SH-SY5Y (cell line): ENCODE results near the gene ARL6IP6.

Source experiments
- GATA2 ChIP-seq: IDR thresholded peaks from 2 replicates; pipeline ENCODE4 v1.6.1; 2011; ENCODE audit warnings: mild to moderate bottlenecking, low read depth, low read length
- GATA3 ChIP-seq: IDR thresholded peaks from 2 replicates; pipeline ENCODE4 v1.6.1; 2011; ENCODE audit warnings: low read depth, mild to moderate bottlenecking, low read length, moderate library complexity

ARL6IP6 gene

DNA sequence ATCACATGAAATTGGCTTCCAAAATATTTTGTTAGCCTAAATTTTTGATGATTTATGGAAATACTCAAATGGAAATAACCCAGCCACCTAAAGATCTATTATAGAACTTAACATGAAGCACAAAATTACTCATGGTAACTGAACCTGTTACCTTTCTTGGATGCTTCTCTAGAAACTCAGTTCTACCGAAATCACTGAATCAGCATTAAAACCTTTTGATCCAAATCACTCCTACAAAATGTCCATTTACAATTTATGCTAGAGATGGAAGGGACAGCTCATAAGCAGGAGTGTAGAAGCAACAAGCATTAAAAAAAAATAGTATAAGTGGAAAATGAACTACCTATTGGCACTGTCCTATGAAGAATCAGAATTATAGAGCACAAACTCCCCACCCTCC lies 3.3 kb upstream of the ARL6IP6 start:
- TF ChIP-seq GATA2 (no peak), GATA3 (no peak)

DNA sequence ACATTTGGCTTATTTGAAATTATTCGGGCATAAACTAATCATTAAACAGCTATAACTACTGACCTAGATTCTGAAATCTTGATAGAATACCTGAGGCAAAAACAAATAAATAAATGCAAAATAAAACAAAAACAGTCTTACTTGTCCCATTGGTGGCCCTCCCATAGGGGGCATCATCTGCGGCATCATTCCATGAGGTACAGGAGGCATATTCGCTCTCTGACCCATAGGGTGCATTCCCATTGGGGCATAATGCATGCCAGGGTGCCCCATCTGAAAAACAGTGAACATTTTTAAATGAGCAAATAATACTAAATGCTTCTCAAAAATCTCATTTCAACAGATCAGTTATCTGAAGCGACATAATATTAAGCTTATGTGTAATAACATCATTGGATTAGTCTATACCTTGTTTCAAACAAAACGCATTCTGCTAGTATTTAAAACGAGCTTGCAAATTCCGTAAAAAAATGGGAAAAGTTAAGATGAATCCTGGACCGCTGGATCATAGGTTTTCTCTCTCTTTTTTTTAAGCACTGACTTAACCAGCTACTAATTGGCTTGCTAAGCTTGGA lies 2.5 kb upstream of the ARL6IP6 start:
- no peak for TF ChIP-seq GATA3
- no peak for TF ChIP-seq GATA2

DNA sequence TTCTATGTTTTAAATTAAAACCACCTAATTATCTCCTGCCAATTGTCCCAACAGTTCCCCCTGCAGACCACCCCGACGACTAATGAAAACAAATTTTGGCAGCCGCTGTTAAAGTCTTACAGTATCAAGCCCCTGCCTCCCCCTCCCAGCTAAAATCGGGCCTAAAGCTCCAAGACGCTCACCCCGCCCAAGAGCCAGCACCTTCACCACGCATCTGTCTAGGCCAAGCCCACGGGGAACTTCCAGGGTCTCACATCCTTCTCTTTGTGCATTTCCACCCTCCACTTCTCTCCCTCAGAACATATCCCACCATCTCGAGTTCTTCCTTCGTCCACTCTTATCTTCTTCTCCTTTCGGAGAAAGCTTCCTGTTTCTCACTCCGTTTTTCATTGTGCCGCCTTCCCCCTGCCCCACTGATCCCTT lies 1.6 kb upstream of the ARL6IP6 start:
- TF ChIP-seq GATA2 (no peak), GATA3 (no peak)

DNA sequence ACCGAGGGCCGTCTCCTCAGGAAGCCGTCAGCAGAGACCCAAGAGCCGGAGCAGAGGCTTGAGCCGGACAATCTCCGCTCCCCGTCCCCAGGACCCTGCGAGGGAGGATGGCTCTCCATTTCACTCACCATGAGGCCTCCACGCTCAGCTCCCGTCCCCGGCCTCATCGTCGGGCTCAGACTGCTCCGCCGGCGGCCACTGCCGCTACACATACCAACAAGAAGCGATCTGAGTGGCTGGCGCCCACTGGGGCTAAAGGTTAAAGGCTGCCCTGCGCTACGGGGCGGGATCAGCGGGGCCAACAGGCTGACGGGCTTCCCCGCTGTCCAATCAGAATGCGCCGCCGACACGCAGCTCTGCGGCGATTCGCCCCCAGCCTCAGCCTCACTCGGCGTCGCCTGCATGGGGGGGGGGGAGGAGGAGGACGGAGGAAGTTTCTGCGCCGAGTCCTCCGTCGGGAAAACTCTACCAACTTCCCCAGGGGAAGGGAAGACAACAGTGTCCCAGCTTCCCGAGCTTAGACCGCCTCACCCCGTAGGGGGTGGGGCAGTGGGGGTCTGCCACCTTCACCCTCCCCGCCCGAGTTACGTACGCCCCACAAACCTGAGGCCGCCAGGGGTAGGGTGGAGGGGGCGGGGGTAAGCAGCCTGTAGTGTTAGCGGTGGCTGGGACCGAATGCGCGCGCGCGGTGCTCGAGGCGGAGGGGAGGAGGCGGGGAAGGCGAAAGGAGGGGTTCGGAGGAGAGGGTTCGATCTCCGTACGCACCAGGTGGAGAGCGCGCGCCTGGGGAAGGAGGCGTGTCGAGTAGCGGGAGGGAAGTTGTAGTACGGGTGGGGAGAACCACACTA lies 968 bp upstream of the ARL6IP6 start, which contains the start of gene PRPF40A:
TSS of gene PRPF40A (minus strand) at position 234 of the 848 bp plus-strand sequence. CDS start at position 212, 22 bp downstream.
- TF ChIP-seq GATA2 (no peak), GATA3 (no peak)

DNA sequence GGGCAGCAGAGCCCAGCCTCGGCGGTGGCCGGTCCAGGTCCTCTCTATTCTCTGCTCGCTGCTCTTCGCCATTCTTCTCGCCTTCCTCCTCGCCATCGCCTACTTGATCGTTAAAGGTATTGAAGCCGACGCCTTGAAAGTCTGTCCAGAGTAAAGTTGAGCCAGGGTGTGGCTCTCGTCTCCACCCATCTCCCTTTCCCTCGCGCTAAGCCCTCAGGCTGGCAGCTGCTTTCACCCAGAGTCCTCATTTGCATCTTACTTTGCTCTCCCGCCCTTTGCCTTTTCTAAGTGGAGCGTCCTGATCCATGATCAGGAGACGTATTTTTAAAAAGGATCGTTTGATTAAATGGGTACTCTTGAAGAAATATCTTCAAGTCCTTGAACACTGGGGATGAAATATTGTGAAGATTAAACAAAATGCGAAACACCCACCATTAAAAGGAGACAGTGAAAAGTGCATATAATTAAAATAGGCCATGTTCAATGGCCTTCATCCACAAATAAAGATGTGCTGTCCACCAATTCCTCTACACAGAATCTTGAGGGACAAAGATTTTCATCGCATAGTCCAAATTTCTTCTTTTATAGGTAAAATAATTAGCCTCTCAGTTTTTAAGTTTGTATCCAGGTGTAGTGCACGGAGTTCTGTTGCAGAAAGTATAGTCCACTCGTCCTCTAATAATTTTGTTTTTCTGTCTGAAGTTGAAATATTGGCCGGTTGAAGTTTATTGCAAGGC lies 657 bp downstream of the ARL6IP6 start:
- TF ChIP-seq GATA2 (0 out of 2 replicates have a peak, but pooled peaks have one; percentile 37), GATA3 (no peak)

- no peak for TF ChIP-seq GATA3
- no peak for TF ChIP-seq GATA2
These were observed 2.4 kb downstream of the ARL6IP6 start for GRCh38 chr2:152720794-152721193.

DNA sequence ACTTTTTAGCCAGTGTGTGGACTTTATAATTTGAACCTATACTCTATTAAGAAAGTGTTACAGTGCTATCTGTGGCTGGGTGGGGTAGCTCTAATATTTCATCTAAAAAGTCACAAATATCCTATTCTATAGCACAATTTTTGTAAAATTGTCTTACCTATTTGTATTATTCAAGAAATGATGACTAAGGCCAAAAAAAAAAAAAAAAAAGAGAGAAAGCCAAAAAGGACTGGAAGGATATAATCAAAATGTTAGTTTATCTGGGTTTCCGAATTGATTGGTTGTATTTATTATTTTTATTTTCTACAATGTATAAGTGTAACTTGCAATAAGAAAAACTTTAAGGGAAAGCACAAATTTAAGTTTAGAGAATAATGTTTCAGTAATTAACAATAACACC lies 5.5 kb downstream of the ARL6IP6 start:
- TF ChIP-seq GATA3 = no peak
- no peak for TF ChIP-seq GATA2

DNA sequence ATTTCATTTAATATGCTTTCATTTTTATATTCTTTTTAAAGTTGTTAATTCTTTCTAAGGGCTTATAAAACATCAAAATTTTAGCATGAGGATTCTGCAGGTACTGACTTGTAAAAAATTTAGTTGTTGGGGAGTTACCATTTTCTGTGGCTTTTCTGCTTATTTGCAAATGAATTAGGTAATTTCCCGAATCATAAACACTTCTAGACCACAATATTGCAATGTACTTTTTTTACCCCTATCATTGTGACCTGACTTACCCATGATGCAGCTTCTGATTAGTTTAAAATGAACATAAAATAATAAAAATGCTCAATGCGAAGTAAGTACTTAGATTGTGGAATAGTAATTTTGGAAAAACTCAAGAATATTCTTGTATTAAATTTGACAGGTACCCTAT lies 11.4 kb downstream of the ARL6IP6 start:
- no peak for TF ChIP-seq GATA2
- no peak for TF ChIP-seq GATA3

DNA sequence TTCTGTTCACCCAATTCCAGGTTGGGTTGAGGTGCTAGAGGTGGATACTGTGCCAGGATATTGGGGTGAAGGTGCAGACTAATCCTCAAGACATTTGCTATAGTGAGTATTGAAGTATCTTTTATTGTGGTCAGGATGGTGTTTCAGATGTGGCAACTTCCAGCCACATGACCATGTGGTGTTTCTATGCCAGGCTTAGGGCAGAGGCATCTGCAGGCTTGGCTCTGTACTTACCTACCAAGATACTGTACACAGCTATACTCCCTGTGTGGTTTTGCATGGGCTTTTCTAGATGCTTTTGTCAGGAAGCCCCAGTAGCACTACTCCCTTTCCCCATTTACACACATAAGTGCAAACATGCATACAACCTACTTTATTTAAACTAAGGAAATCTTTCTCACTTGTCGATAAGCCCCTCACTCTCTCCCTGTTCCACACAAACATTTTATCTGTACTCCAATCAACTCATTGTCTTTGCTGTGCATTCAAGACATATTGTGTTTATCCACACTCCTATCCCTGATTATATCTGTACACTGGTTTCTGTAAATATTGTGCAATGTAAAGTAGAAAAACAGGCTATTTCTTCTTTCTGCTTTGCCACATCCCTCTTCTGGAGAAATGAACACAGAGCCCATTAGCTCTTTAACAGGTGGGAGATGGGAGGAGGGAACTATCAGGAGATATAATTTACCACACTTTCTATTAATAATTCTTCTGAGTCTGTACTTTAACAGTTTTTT lies 12.3 kb downstream of the ARL6IP6 start:
- TF ChIP-seq GATA2 (no peak), GATA3 (no peak)

DNA sequence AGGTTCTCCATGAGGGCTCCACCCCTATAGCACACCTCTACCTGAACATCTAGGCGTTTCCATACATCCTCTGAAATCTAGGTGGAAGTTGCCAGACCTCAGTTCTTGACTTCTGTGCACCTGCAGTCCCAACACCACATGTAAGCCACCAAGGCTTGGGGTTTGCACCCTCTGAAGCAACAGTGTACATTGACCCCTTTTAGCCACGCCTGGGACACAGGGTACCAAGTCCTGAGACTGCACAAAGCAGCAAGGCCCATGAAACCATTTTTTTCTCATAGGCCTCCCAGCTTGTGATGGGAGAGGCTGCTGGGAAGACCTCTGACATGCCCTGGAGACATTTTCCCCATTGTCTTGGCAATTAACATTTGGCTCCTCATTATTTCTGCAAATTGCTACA lies 20.0 kb downstream of the ARL6IP6 start:
- no peak for TF ChIP-seq GATA2
- TF ChIP-seq GATA3 = no peak

DNA sequence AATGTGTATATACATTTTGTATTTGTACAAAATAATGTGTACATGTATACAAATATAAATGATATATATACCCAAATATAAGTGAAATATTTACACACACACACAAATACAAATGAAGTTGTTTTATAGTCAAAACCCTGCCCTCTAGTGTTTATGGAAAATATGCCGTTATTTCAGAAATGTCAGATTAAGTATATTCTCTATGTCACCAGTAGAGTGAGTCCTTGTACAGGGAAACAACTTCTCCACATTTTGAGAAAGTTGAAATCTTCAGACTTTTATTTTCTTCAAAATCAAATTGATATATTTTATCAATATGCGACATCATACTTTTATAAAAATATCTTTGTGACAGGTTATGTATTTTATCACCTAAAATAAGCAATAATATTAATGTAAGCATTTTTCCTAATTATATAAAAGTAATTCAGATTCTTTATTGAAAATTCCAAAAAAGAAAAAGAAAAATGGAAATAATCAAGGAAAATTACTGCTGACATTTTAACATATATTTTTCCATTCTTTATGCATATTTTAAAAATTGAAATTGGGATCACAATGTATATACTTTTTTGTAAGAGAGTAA lies 22.4 kb downstream of the ARL6IP6 start:
- TF ChIP-seq GATA2 = no peak
- no peak for TF ChIP-seq GATA3

DNA sequence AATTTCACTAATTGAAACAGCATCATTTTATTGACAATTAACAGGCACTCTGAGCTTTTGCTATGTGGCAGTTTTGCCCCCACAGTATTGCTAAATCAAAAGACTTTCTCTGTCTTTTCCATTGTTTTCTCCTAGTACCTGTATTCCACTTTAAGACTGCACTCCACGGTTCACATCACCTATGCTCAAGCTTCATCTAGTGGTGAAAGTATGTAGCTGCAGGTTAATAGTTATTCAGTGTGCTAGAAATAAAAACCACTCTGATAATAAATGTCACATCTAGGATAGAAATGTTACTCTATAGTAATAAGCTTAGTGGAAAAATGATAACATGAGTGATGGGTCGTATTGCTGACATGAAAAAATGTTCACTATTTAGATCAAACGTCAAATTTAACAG lies 24.6 kb downstream of the ARL6IP6 start:
- no peak for TF ChIP-seq GATA2
- no peak for TF ChIP-seq GATA3

- TF ChIP-seq GATA2 = no peak
- TF ChIP-seq GATA3 = no peak
These were observed 36.6 kb downstream of the ARL6IP6 start for GRCh38 chr2:152755029-152755428.
